GM12875 (cell line): Measurements from ENCODE around the gene STEAP1.
A peak's percentile ranks its signal among the peaks of the same experiment; 100 is the strongest.

Source experiments
- H3K4me3 ChIP-seq: one replicate; pipeline ENCODE4 v1.5.1; 2011; ENCODE audit warnings: low read depth, low read length, control low read depth
- TF ChIP-seq, protein P1 (sequence below): IDR thresholded peaks from 2 replicates; pipeline ENCODE4 v1.5.1; 2011; ENCODE audit warnings: low read depth, mild to moderate bottlenecking, control low read depth, inconsistent platforms, low read length, moderate library complexity, borderline replicate concordance; ENCODE audit not compliant: insufficient read depth

STEAP1 gene

DNA sequence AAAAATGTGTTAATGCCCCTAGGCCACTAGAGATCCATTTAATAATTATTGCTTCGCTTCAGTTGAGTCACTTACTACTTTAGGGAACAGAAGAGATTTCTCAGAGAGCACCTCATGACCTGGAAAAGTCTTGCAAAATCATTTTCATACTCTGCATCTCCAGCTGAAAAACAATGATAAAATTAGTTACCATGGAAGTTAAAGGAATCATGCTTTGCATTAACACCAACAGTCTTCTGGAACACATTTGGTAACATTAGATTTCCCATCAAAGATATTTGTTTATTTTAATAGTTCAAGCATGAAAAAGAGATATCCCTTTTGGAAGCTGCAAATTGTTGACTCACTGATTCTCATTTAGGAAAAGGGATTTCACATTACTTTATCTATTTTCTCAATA, 55.5 kb downstream of the STEAP1 start:
- TF ChIP-seq, protein P1, sequence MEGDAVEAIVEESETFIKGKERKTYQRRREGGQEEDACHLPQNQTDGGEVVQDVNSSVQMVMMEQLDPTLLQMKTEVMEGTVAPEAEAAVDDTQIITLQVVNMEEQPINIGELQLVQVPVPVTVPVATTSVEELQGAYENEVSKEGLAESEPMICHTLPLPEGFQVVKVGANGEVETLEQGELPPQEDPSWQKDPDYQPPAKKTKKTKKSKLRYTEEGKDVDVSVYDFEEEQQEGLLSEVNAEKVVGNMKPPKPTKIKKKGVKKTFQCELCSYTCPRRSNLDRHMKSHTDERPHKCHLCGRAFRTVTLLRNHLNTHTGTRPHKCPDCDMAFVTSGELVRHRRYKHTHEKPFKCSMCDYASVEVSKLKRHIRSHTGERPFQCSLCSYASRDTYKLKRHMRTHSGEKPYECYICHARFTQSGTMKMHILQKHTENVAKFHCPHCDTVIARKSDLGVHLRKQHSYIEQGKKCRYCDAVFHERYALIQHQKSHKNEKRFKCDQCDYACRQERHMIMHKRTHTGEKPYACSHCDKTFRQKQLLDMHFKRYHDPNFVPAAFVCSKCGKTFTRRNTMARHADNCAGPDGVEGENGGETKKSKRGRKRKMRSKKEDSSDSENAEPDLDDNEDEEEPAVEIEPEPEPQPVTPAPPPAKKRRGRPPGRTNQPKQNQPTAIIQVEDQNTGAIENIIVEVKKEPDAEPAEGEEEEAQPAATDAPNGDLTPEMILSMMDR: no peak
- no peak overlapping the region for H3K4me3 ChIP-seq

DNA sequence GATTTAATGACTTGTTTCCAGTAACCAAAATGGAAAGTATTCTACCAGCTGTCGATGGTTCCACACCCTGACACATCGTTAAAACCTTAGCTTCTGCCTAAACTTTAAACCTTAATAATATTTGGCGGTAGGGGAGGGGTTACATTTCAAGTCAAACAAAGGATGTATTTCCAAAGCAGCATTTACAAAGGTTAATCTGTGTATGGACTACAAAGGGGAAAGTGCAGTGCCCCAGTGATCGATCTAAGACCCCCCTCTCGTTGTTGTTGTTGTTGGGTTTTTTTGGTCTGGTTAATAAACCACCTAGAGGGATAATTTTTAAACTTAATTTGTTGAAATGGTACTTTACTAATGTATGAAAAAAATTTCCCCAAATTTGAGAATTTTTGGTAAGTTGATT, 56.2 kb downstream of the STEAP1 start:
- H3K4me3 ChIP-seq: no peak overlapping the region
- TF ChIP-seq, protein P1: no peak

DNA sequence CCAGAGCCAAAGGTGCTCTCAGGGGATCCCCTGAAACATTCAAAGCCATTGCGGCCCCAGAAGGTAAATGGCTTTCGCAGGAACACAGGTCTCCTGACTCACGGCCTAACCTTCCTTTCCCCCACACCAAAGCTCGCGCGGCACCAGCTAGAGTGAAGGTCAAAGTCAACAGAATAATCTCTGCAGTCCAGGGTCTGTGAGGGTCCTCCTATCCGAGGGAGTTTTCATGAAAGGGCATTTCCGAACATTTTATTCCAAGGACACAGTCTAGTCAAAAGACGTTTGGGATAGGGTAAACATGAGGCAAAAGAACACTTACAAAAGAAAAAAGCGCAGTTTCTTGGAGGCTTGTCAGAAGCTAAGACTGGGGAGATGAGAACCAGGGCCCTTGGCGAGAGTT, 56.7 kb downstream of the STEAP1 start:
- no peak overlapping the region for H3K4me3 ChIP-seq
- TF ChIP-seq, protein P1: no peak

DNA sequence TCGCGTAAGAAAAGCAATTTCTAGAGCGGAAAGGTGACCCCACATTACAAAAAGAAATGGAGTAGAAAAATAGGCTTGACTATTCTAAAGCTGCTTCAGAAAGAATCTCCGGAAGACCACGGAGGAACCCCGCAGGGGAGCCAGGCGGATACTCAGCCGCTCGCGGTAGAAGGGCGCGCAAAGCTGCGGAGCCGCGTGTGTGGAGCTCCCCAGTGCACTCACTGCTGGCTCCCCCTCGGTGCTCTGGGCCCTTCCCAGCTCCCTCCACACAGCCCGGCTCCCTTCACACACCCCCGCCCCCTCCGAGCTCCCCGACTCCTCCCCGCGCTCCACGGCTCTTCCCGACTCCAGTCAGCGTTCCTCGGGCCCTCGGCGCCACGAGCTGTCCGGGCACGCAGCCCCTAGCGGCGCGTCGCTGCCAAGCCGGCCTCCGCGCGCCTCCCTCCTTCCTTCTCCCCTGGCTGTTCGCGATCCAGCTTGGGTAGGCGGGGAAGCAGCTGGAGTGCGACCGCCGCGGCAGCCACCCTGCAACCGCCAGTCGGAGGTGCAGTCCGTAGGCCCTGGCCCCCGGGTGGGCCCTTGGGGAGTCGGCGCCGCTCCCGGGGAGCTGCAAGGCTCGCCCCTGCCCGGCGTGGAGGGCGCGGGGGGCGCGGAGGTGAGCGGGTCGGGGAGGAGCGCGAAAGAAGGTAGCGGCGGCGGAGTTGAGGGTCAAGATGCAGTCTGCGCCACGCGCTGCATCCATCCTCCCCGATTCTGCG, 57.3 kb downstream of the STEAP1 start, which contains the start of gene STEAP2:
Gene STEAP2, plus strand, starts transcription at position 350 of the 758 bp plus-strand sequence. CDS start 13,343 bp downstream, outside the sequence.
- TF ChIP-seq, protein P1: peak; percentile 71
- H3K4me3 ChIP-seq: peak within 1 kb of the TSS; percentile 15

DNA sequence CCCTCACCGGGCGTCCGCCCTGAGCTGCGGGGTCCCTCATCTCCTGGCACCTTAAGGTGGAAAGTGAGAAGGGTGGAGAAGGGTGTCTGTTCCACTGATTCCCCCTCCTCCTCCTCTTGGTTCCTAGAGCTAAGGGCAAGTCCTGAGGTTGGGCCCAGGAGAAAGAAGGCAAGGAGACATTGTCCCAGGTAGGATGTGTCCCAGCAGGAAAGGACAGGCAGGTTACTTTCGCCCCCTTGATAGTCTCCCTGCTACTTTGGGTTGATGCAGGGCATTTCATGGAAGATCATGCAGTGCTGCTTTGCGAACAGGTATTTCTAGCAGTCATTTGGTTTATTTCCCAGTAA, 57.9 kb downstream of the STEAP1 start:
- H3K4me3 ChIP-seq: no peak overlapping the region
- TF ChIP-seq, protein P1: no peak

DNA sequence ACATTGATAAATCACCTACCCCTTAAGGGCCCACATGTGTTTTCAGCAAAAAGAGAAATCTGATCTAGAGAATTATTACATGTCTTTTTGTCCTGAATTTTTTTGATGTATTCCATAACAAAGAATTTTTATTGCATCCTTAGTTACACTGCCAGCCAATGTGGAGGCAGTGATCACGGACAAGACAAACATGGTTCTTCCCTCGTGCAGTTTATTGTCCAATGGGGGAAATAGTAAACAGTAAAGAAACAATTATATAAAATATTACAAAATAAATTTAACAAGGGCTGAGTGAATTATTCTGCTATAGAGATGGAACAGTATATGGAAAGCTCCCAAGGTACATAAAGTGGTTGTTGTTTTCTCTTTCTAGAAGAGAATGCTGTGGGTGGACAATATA, 59.3 kb downstream of the STEAP1 start:
- TF ChIP-seq, protein P1: no peak
- no peak overlapping the region for H3K4me3 ChIP-seq
